K562 (cell line): ENCODE data around the gene PRDX1. TPM values are rescaled to one million over a fixed set of nuclear protein-coding genes. Genes with fewer than 3 reads are reported as not detected.

Source experiments
- CBFB ChIP-seq: sonication (generic); formaldehyde crosslinking; IDR thresholded peaks from 2 replicates; pipeline ENCODE4 v1.4.0; 2020; ENCODE audit warnings: mild to moderate bottlenecking, missing genetic modification reagents
- GABPA ChIP-seq: fragments of 200-800 bp; sonication (Bioruptor generic); conservative IDR thresholded peaks from 2 replicates; pipeline ENCODE4 v1.6.1; 2016; ENCODE audit warnings: low read depth, missing genetic modification characterization, missing compliant biosample characterization
- POLR3A ChIP-seq: IDR thresholded peaks from 2 replicates; pipeline ENCODE4 v1.6.1; 2011; ENCODE audit warnings: borderline replicate concordance, mild to moderate bottlenecking, moderate library complexity; ENCODE audit not compliant: insufficient read length, insufficient read depth; ENCODE audit errors: extremely low read depth
- ZBTB33 ChIP-seq: sonication (generic); formaldehyde crosslinking; IDR thresholded peaks from 2 replicates; pipeline ENCODE4 v1.8.1; 2023; ENCODE audit warnings: mild to moderate bottlenecking, missing genetic modification reagents
- ZBTB34 ChIP-seq: fragments of 250-450 bp; sonication (Bioruptor Pico); IDR thresholded peaks from 2 replicates; pipeline ENCODE4 v1.8.0; 2021; ENCODE audit warnings: mild to moderate bottlenecking, moderate library complexity
- ZFP36 ChIP-seq: fragments of 150-350 bp; IDR thresholded peaks from 2 replicates; pipeline ENCODE4 v1.6.1; 2018; ENCODE audit warnings: low read length, low read depth; ENCODE audit not compliant: partially characterized antibody
- polyA plus RNA-seq, 8 experiments: library from polyadenylated mRNA; depleted of rRNA in 4 of 8; stranded (reverse) in 5 of 8; unstranded in 3 of 8; fragments of >200 nt; fragmentation: Nextera tagmentation in 2 of 8; fragmentation: Illumina TruSeq in 1 of 8; extraction: Ambion mirVana in 2 of 8; extraction: Trizol in 1 of 8; gene quantifications; 2 replicates each; pipeline versions ENCODE4 v1.2.1 to v1.2.3, GENCODE V29; 2011 to 2014; ENCODE audit warnings: inconsistent platforms in 1 of 8, missing spikeins in 1 of 8
- total RNA-seq, 7 experiments: library from RNA; depleted of rRNA in 6 of 7; stranded (reverse); fragments of >200 nt in 6 of 7; fragmentation: Illumina TruSeq in 2 of 7; extraction: Trizol in 2 of 7; gene quantifications; 2 replicates each; pipeline versions ENCODE4 v1.2.1 to v1.2.3, GENCODE V29; 2011 to 2021; ENCODE audit warnings: low replicate concordance in 1 of 7

PRDX1 gene
- total and polyA plus RNA-seq, 9 of the 15 experiments (the other 6 are each of a cell fraction or from before 2014, with no cell fraction given) = 748 to 2,388 (median 1,045) TPM

GRCh38 chr1:45521413-45522323 lies at the start of gene PRDX1 (continued):
- no peak for TF ChIP-seq ZBTB34 (CRISPR knock-in tag)
- no peak for TF ChIP-seq POLR3A
- peak; percentile 97 for TF ChIP-seq CBFB
- peak; percentile 80 for TF ChIP-seq ZBTB33
- peak; percentile 43 for TF ChIP-seq ZFP36
- TF ChIP-seq GABPA (tag) = peak; percentile 63
